Left lung (tissue), 10 donors: ENCODE measurements around the gene ASPHD2. TPM values are rescaled to one million over a fixed set of nuclear protein-coding genes. Genes with fewer than 3 reads are reported as not detected.

Source experiments
- ATAC-seq: fragments of 200-7000 bp; cut with Tn5 transposase; one replicate; pipeline ENCODE4 v1.9.1; 2020; ENCODE audit warnings: moderate library complexity
- DNase-seq, 4 donors: peaks; one replicate each; pipeline ENCODE4 v3.0.0-alpha.2; 2013 to 2020
- H3K27ac ChIP-seq, 2 donors: fragments of 200-600 bp; sonication (generic) in 1 of 2; one replicate each; pipeline versions ENCODE4 v1.5.0 to v1.8.0; 2020 to 2021
- H3K27me3 ChIP-seq, 2 donors: fragments of 200-600 bp; sonication (generic) in 1 of 2; one replicate each; pipeline versions ENCODE4 v1.5.0 to v1.8.0; 2020 to 2021
- H3K36me3 ChIP-seq, 2 donors: fragments of 200-600 bp; sonication (generic) in 1 of 2; one replicate each; pipeline versions ENCODE4 v1.5.0 to v1.8.0; 2020 to 2021
- H3K4me1 ChIP-seq, 2 donors: fragments of 200-600 bp; one replicate each; pipeline ENCODE4 v1.8.0; 2021
- H3K4me3 ChIP-seq, 2 donors: fragments of 200-600 bp; sonication (generic) in 1 of 2; one replicate each; pipeline versions ENCODE4 v1.5.0 to v1.8.0; 2020 to 2021; ENCODE audit warnings: mild to moderate bottlenecking in 1 of 2
- H3K9me3 ChIP-seq, 2 donors: fragments of 200-600 bp; sonication (generic) in 1 of 2; one replicate each; pipeline versions ENCODE4 v1.5.0 to v1.8.0; 2020 to 2021
- CTCF ChIP-seq, 2 donors: fragments of 200-600 bp; sonication (generic) in 1 of 2; IDR thresholded peaks; one replicate each; pipeline versions ENCODE4 v1.5.0 to v1.8.0; 2021; ENCODE audit warnings: antibody characterized with exemption in 2 of 2
- intact Hi-C, 2 donors: fragments of 100-400 bp; cut with DNase I; formaldehyde crosslinking; loops; one replicate each; pipeline versions ENCODE4 v1.11.2 to v1.14.2; 2022
- polyA plus RNA-seq, 6 donors: library from polyadenylated mRNA; unstranded; fragments of 120-200 nt; gene quantifications; one replicate each; pipeline ENCODE4 v1.2.1, GENCODE V29; 2013; ENCODE audit not compliant: insufficient read length in 6 of 6
- total RNA-seq, 2 donors: library from RNA; stranded (reverse); fragmentation: NEBNext Ultra II Directional; extraction: Animal tissue kit (Norgen Biotek cat#: 25700); gene quantifications; one replicate each; pipeline ENCODE4 v1.2.1, GENCODE V29; 2021
- donor health status: DM: no; HTN: yes; CAD: no.
- donor health status: DM: no; HTN: no; CAD: no.

ASPHD2 gene
- total and polyA plus RNA-seq, 8 donors = 0.38 to 2.1 (median 0.60) TPM

GRCh38 chr22:26483043-26483438, 54.0 kb downstream of the ASPHD2 start:
- Histone ChIP-seq H3K36me3 (peaks cover 0 to 15% of the 10 kb centered on the region in 2 donors), H3K27me3 (no peaks in the 10 kb centered on the region), H3K9me3 (no peaks in the 10 kb centered on the region), H3K27ac (peak overlapping the region; percentile 92 to 94), H3K4me1 (peaks cover 21 to 74% of the 10 kb centered on the region in 2 donors), H3K4me3 (peak overlapping the region; percentile 97 to 98)
- ATAC-seq = peak; percentile 22
- no peak for DNase-seq
- TF ChIP-seq CTCF (IDR thresholded peaks at IDR 0.05) = no peak
- intact Hi-C loops = no loop called here

GRCh38 chr22:26483439-26484359, 54.6 kb downstream of the ASPHD2 start, which contains the start of the genes HPS4 and SRRD:
Gene HPS4 (minus strand): TSS chr22:26483783. CDS start chr22:26481762, 2,021 bp downstream.
Gene SRRD (plus strand): TSS chr22:26483877. CDS start chr22:26483891, 14 bp downstream.
- Histone ChIP-seq H3K4me3 (peak within 1 kb of the TSS; percentile 97 to 98), H3K27me3 (no peaks in the 10 kb centered on the region), H3K27ac (peak within 1 kb of the TSS; percentile 92 to 94), H3K4me1 (peaks cover 20 to 70% of the 10 kb centered on the region in 2 donors), H3K9me3 (no peaks in the 10 kb centered on the region), H3K36me3 (peaks cover 0 to 22% of the 10 kb centered on the region in 2 donors)
- DNase-seq (peak; percentile 90 to 97 (median 93)), ATAC-seq (peak; percentile 93)
- no peak for TF ChIP-seq CTCF (IDR thresholded peaks at IDR 0.05)
- intact Hi-C loops = no loop called here

DNA sequence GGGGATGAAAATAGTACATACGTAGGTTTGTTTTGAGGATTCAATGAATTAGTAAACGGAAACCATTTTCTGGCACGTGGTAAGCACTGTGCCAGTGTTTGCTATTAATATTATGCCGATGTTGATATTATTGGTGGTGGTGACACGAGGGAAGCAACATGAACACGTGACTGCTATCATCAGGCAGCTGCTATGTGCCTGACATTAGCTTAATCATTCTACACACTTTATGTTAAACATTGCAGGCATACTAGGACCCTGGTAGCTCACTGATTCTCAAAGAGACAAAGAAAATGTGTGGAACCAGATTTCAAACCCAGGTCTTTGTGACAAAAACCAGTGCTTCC, 55.3 kb downstream of the ASPHD2 start:
- DNase-seq (no peak), ATAC-seq (no peak)
- H3K36me3 ChIP-seq = peaks cover 0 to 28% of the 10 kb centered on the region in 2 donors
- H3K9me3 ChIP-seq = no peaks in the 10 kb centered on the region
- H3K4me3 ChIP-seq = peak overlapping the region; percentile 97 to 98
- no peaks in the 10 kb centered on the region for H3K27me3 ChIP-seq
- TF ChIP-seq CTCF (IDR thresholded peaks at IDR 0.05) = no peak
- H3K4me1 ChIP-seq = peaks cover 13 to 63% of the 10 kb centered on the region in 2 donors
- intact Hi-C loops = no loop called here
- peak overlapping the region; percentile 92 to 94 for H3K27ac ChIP-seq

- ATAC-seq (no peak), DNase-seq (no peak)
- no peak for TF ChIP-seq CTCF (IDR thresholded peaks at IDR 0.05)
- Histone ChIP-seq H3K4me1 (peaks cover 9 to 57% of the 10 kb centered on the region in 2 donors), H3K27ac (peak overlapping the region in 1 of 2 donors; percentile 94), H3K4me3 (peak overlapping the region in 1 of 2 donors; percentile 98), H3K36me3 (peaks cover 0 to 35% of the 10 kb centered on the region in 2 donors), H3K27me3 (no peaks in the 10 kb centered on the region), H3K9me3 (no peaks in the 10 kb centered on the region)
- intact Hi-C loops = no loop called here
Observed at GRCh38 chr22:26485013-26485412, 56.0 kb downstream of the ASPHD2 start.

GRCh38 chr22:26485806-26486390, 56.8 kb downstream of the ASPHD2 start:
- no peaks in the 10 kb centered on the region for H3K9me3 ChIP-seq
- peak overlapping the region in 1 of 2 donors; percentile 94 for H3K27ac ChIP-seq
- no peak for ATAC-seq
- peaks cover 9 to 48% of the 10 kb centered on the region in 2 donors for H3K4me1 ChIP-seq
- H3K27me3 ChIP-seq = no peaks in the 10 kb centered on the region
- TF ChIP-seq CTCF (IDR thresholded peaks at IDR 0.05) = no peak
- no peak for DNase-seq
- H3K36me3 ChIP-seq = peaks cover 0 to 44% of the 10 kb centered on the region in 2 donors
- intact Hi-C loops = no loop called here
- H3K4me3 ChIP-seq = no peak overlapping the region
